Panc1 (cell line): ENCODE data around the gene LRRC25. TPM values are rescaled to one million over a fixed set of nuclear protein-coding genes. Genes with fewer than 3 reads are reported as not detected.

Experiments used
- ATAC-seq: fragments of 200-7000 bp; cut with Tn5 transposase; 2 replicates; pipeline ENCODE4 v1.9.1; 2020; ENCODE audit warnings: mild to moderate bottlenecking, moderate library complexity
- BruUV-seq: library from RNA; stranded (reverse); fragments of 400-500 nt; replicated peaks from 2 replicates; lab custom pipeline; 2021; lab: Mats Ljungman, UMichigan
- CTCF ChIA-PET: fragments of 300-600 bp; sonication (Branson Sonifier 250); formaldehyde crosslinking; loops from one replicate; lab custom pipeline; 2022; ENCODE audit warnings: antibody characterized with exemption; lab: Charles Lee
- POLR2A ChIA-PET: fragments of 300-600 bp; sonication (Branson Sonifier 250); formaldehyde crosslinking; loops from one replicate; lab custom pipeline; 2022; ENCODE audit warnings: antibody characterized with exemption; lab: Charles Lee
- DNase-seq: peaks from one replicate; pipeline ENCODE4 v3.0.0-alpha.2; 2010; ENCODE audit warnings: low read depth, low spot score
- H3K27ac ChIP-seq: 2 replicates; pipeline ENCODE4 v1.5.1; 2011; ENCODE audit warnings: mild to moderate bottlenecking, low read length, inconsistent platforms
- H3K27me3 ChIP-seq: fragments of 200-500 bp; sonication (Bioruptor generic); 2 replicates; pipeline ENCODE4 v1.6.0; 2014; ENCODE audit warnings: low read length, inconsistent platforms; ENCODE audit not compliant: control insufficient read depth, insufficient read depth
- H3K36me3 ChIP-seq: fragments of 200-500 bp; sonication (Bioruptor generic); 2 replicates; pipeline ENCODE4 v1.5.1; 2014; ENCODE audit warnings: inconsistent platforms, mild to moderate bottlenecking, low read length, moderate library complexity; ENCODE audit not compliant: control insufficient read depth, insufficient read depth
- H3K4me1 ChIP-seq: 2 replicates; pipeline ENCODE4 v1.5.1; 2011; ENCODE audit warnings: inconsistent platforms, mild to moderate bottlenecking, low read length, moderate library complexity; ENCODE audit not compliant: control insufficient read depth, insufficient read depth
- H3K4me3 ChIP-seq, 2 experiments: 2 replicates each; pipeline ENCODE4 v1.5.1; 2011 to 2012; ENCODE audit warnings: low read depth in 2 of 2, low read length in 2 of 2, mild to moderate bottlenecking in 2 of 2, inconsistent platforms in 1 of 2, moderate library complexity in 1 of 2
- H3K9me3 ChIP-seq: fragments of 200-500 bp; sonication (Bioruptor generic); 2 replicates; pipeline ENCODE4 v1.5.1; 2014; ENCODE audit warnings: low read depth, mild to moderate bottlenecking, inconsistent platforms, low read length, moderate library complexity; ENCODE audit not compliant: control insufficient read depth, insufficient read depth
- CTCF ChIP-seq: fragments of 450-650 bp; IDR thresholded peaks from 2 replicates; pipeline ENCODE4 v1.5.1; 2017; ENCODE audit warnings: mild to moderate bottlenecking
- POLR2AphosphoS5 ChIP-seq: IDR thresholded peaks from 2 replicates; pipeline ENCODE4 v1.6.1; 2012; ENCODE audit warnings: mild to moderate bottlenecking, low read depth, low read length, moderate library complexity
- REST ChIP-seq, 2 experiments: IDR thresholded peaks; 2 replicates each; pipeline ENCODE4 v1.6.1; 2011 to 2012; ENCODE audit warnings: low read depth in 2 of 2, control low read depth in 1 of 2, low read length in 1 of 2, mild to moderate bottlenecking in 1 of 2, moderate library complexity in 1 of 2; ENCODE audit not compliant: insufficient read depth in 1 of 2
- SIN3A ChIP-seq: IDR thresholded peaks from 2 replicates; pipeline ENCODE4 v1.6.1; 2012; ENCODE audit warnings: low read depth, mild to moderate bottlenecking, low read length, moderate library complexity, borderline replicate concordance; ENCODE audit not compliant: insufficient read depth
- TCF7L2 ChIP-seq: IDR thresholded peaks from 2 replicates; pipeline ENCODE4 v1.6.1; 2011; ENCODE audit warnings: mild to moderate bottlenecking, low read depth, low read length, inconsistent platforms
- in situ Hi-C: cut with HindIII; loops from 2 replicates; pipeline ENCODE4 v1.10.0; 2016; ENCODE audit warnings: low sequenced_read_pairs, low pct_unique_long_range_greater_than_20kb
- intact Hi-C: fragments of 100-400 bp; cut with micrococcal nuclease; formaldehyde crosslinking; loops from one replicate; pipeline ENCODE4 v1.10.0; 2022; ENCODE audit not compliant: unreplicated experiment
- total RNA-seq: library from RNA; stranded (reverse); gene quantifications from one replicate; pipeline ENCODE4 v1.2.1, GENCODE V29; 2021; ENCODE audit not compliant: unreplicated experiment

The LRRC25 gene
- total RNA-seq, 1 experiment from 2014 or later, result 0.15 TPM

GRCh38 chr19:18443406-18443805 is 46.0 kb upstream of the LRRC25 start:
- CTCF ChIA-PET, result no interaction called here
- in situ Hi-C loops, result no loop called here
- no peaks in the 10 kb centered on the region for H3K36me3 ChIP-seq

GRCh38 chr19:18442941-18443340 is 45.5 kb upstream of the LRRC25 start:
- ChIA-PET CTCF (no interaction called here), POLR2A (no interaction called here)
- no peaks in the 10 kb centered on the region for H3K9me3 ChIP-seq
- H3K36me3 ChIP-seq, result no peaks in the 10 kb centered on the region
- H3K4me1 ChIP-seq, result peaks cover 31% of the 10 kb centered on the region
- TF ChIP-seq SIN3A, result no peak
- no peak for TF ChIP-seq POLR2AphosphoS5
- no peak for TF ChIP-seq REST (IDR thresholded peaks at IDR 0.05; ENCODE audit: insufficient read depth in 1 of 2, low read depth in 2 of 2, low read length in 1 of 2)
- TF ChIP-seq TCF7L2, result no peak
- no peak for TF ChIP-seq CTCF
- in situ Hi-C loops (no loop called here), intact Hi-C loops (no loop called here)
- H3K4me3 ChIP-seq, result no peak overlapping the region
- DNase-seq, result no peak
- H3K27me3 ChIP-seq, result no peaks in the 10 kb centered on the region
- H3K27ac ChIP-seq, result no peak overlapping the region
- no peak for ATAC-seq
- BruUV-seq, result no TSS peak

More at GRCh38 chr19:18443406-18443805, 46.0 kb upstream of the LRRC25 start:
- H3K27ac ChIP-seq, result no peak overlapping the region
- ATAC-seq (no peak), DNase-seq (no peak)
- no peak for TF ChIP-seq TCF7L2
- no peak for TF ChIP-seq SIN3A
- no peak for TF ChIP-seq CTCF
- no peak for TF ChIP-seq REST (IDR thresholded peaks at IDR 0.05; ENCODE audit: insufficient read depth in 1 of 2, low read depth in 2 of 2, low read length in 1 of 2)
- no peak for TF ChIP-seq POLR2AphosphoS5
- H3K9me3 ChIP-seq, result no peaks in the 10 kb centered on the region
- no TSS peak for BruUV-seq
- intact Hi-C loops, result no loop called here
- H3K4me1 ChIP-seq, result peaks cover 28% of the 10 kb centered on the region
- no peak overlapping the region for H3K4me3 ChIP-seq
- no peaks in the 10 kb centered on the region for H3K27me3 ChIP-seq
- POLR2A ChIA-PET, result no interaction called here
